Liver (tissue), 9 donors: ENCODE data around the gene PHF19. TPM values are rescaled to one million over a fixed set of nuclear protein-coding genes. Genes with fewer than 3 reads are reported as not detected.

Experiments used
- DNase-seq: peaks from one replicate; pipeline ENCODE4 v3.0.0-alpha.2; 2017; ENCODE audit warnings: low spot score
- H3K27ac ChIP-seq, 2 donors: one replicate each; pipeline ENCODE4 v1.7.0; 2013; ENCODE audit warnings: inconsistent platforms in 2 of 2, low read length in 2 of 2, control low read depth in 1 of 2, low read depth in 1 of 2, mild to moderate bottlenecking in 1 of 2
- H3K27me3 ChIP-seq, 4 donors: one replicate each; pipeline versions ENCODE4 v1.6.1 to v1.7.0; 2013; ENCODE audit warnings: low read length in 3 of 4, inconsistent platforms in 1 of 4, mild to moderate bottlenecking in 1 of 4, moderate library complexity in 1 of 4; ENCODE audit not compliant: control insufficient read depth in 4 of 4, insufficient read depth in 4 of 4
- H3K36me3 ChIP-seq, 4 donors: one replicate each; pipeline versions ENCODE4 v1.6.1 to v1.7.0; 2013; ENCODE audit warnings: low read length in 3 of 4, mild to moderate bottlenecking in 3 of 4, low read depth in 1 of 4, moderate library complexity in 1 of 4; ENCODE audit not compliant: control insufficient read depth in 4 of 4, insufficient read depth in 3 of 4
- H3K4me1 ChIP-seq, 4 donors: one replicate each; pipeline versions ENCODE4 v1.6.1 to v1.7.0; 2013; ENCODE audit warnings: low read length in 3 of 4, mild to moderate bottlenecking in 3 of 4, moderate library complexity in 1 of 4; ENCODE audit not compliant: control insufficient read depth in 4 of 4, insufficient read depth in 4 of 4
- H3K4me3 ChIP-seq, 3 donors: one replicate each; pipeline versions ENCODE4 v1.6.1 to v1.7.0; 2013; ENCODE audit warnings: low read length in 3 of 3, control low read depth in 1 of 3, low read depth in 1 of 3, mild to moderate bottlenecking in 1 of 3
- H3K9ac ChIP-seq, 2 donors: one replicate each; pipeline ENCODE4 v1.7.0; 2013; ENCODE audit warnings: low read length in 2 of 2, mild to moderate bottlenecking in 2 of 2, moderate library complexity in 2 of 2, control low read depth in 1 of 2, low read depth in 1 of 2
- H3K9me3 ChIP-seq, 4 donors: one replicate each; pipeline versions ENCODE4 v1.6.1 to v1.7.0; 2013; ENCODE audit warnings: low read length in 3 of 4; ENCODE audit not compliant: control insufficient read depth in 4 of 4
- ATF3 ChIP-seq: IDR thresholded peaks from 2 replicates; pipeline ENCODE4 v1.6.1; 2016; ENCODE audit warnings: antibody characterized with exemption
- CTCF ChIP-seq: fragments of 150-350 bp; IDR thresholded peaks from 2 replicates; pipeline ENCODE4 v1.5.1; 2017; ENCODE audit warnings: improper control_type of control experiment, low read depth, low read length; ENCODE audit not compliant: missing input control
- EGR1 ChIP-seq, 2 donors: IDR thresholded peaks; 2 replicates each; pipeline ENCODE4 v1.6.1; 2016 to 2018; ENCODE audit warnings: antibody characterized with exemption in 2 of 2, low read depth in 2 of 2
- FOXA1 ChIP-seq: IDR thresholded peaks from 2 replicates; pipeline ENCODE4 v1.6.1; 2016; ENCODE audit warnings: antibody characterized with exemption
- FOXA2 ChIP-seq: IDR thresholded peaks from 2 replicates; pipeline ENCODE4 v1.6.1; 2016; ENCODE audit warnings: antibody characterized with exemption
- GABPA ChIP-seq, 2 donors: IDR thresholded peaks in 1 of 2; conservative IDR thresholded peaks in 1 of 2; 2 replicates each; pipeline ENCODE4 v1.6.1; 2016; ENCODE audit warnings: antibody characterized with exemption in 2 of 2, mild to moderate bottlenecking in 1 of 2, moderate library complexity in 1 of 2
- HNF4A ChIP-seq, 2 donors: conservative IDR thresholded peaks; 2 replicates each; pipeline ENCODE4 v1.6.1; 2016; ENCODE audit warnings: antibody characterized with exemption in 2 of 2, mild to moderate bottlenecking in 2 of 2
- HNF4G ChIP-seq: IDR thresholded peaks from 2 replicates; pipeline ENCODE4 v1.6.1; 2016; ENCODE audit warnings: antibody characterized with exemption
- JUND ChIP-seq, 2 donors: IDR thresholded peaks; 2 replicates each; pipeline ENCODE4 v1.6.1; 2016; ENCODE audit warnings: antibody characterized with exemption in 2 of 2
- NR2F2 ChIP-seq: IDR thresholded peaks from 2 replicates; pipeline ENCODE4 v1.6.1; 2016; ENCODE audit warnings: antibody characterized with exemption
- RAD21 ChIP-seq, 2 donors: IDR thresholded peaks; 2 replicates each; pipeline ENCODE4 v1.6.1; 2016; ENCODE audit warnings: antibody characterized with exemption in 2 of 2, mild to moderate bottlenecking in 2 of 2
- REST ChIP-seq: IDR thresholded peaks from 2 replicates; pipeline ENCODE4 v1.6.1; 2016; ENCODE audit warnings: antibody characterized with exemption, mild to moderate bottlenecking
- RXRA ChIP-seq, 2 donors: IDR thresholded peaks; 2 replicates each; pipeline ENCODE4 v1.6.1; 2017 to 2018; ENCODE audit warnings: antibody characterized with exemption in 2 of 2, mild to moderate bottlenecking in 1 of 2
- SP1 ChIP-seq: IDR thresholded peaks from 2 replicates; pipeline ENCODE4 v1.6.1; 2018; ENCODE audit warnings: antibody characterized with exemption, mild to moderate bottlenecking
- TAF1 ChIP-seq: conservative IDR thresholded peaks from 2 replicates; pipeline ENCODE4 v1.6.1; 2016; ENCODE audit warnings: antibody characterized with exemption, mild to moderate bottlenecking
- YY1 ChIP-seq: IDR thresholded peaks from 2 replicates; pipeline ENCODE4 v1.6.1; 2016; ENCODE audit warnings: antibody characterized with exemption, mild to moderate bottlenecking
- ZBTB33 ChIP-seq: IDR thresholded peaks from 2 replicates; pipeline ENCODE4 v1.6.1; 2016; ENCODE audit warnings: antibody characterized with exemption
- WGBS: extraction: QIAGEN DNeasy Blood & Tissue Kit; methylation state at CpG from one replicate; pipeline ENCODE4 v1.1.7; 2013; 5-methylcytosine and 5-hydroxymethylcytosine counted together
- polyA plus RNA-seq, 2 donors: library from polyadenylated mRNA; stranded (reverse) in 1 of 2; unstranded in 1 of 2; fragments of 200-250 nt in 1 of 2; fragments of >200 nt in 1 of 2; fragmentation: Nextera tagmentation in 1 of 2; extraction: Ambion mirVana in 1 of 2; gene quantifications; one replicate each; pipeline versions ENCODE4 v1.2.1 to v1.2.3, GENCODE V29; 2013 to 2015
- total RNA-seq, 2 donors: library from RNA; depleted of rRNA; stranded (reverse); fragments of >200 nt; gene quantifications; one replicate each; pipeline ENCODE4 v1.2.3, GENCODE V29; 2014
- donor health status: healthy.
- donor health status: healthy.
- donor health status: healthy.
- donor health status: healthy.
- donor health status: healthy.

Gene PHF19
- total and polyA plus RNA-seq, 4 donors = 1.9 to 16.0 (median 3.5) TPM

- H3K9ac ChIP-seq = no peak overlapping the region
- TF ChIP-seq ATF3 = no peak
- no peak for TF ChIP-seq ZBTB33
- no peak for TF ChIP-seq FOXA1
- TF ChIP-seq FOXA2 = no peak
- no peak for TF ChIP-seq NR2F2
- no peak for TF ChIP-seq SP1
- no peak for TF ChIP-seq GABPA (IDR thresholded peaks at IDR 0.05 in 1 of 2, conservative IDR thresholded peaks at IDR 0.05 in 1 of 2)
- TF ChIP-seq HNF4A (conservative IDR thresholded peaks at IDR 0.05) = no peak
- no peak for TF ChIP-seq RAD21 (IDR thresholded peaks at IDR 0.05)
- no peak for TF ChIP-seq RXRA (IDR thresholded peaks at IDR 0.05)
- TF ChIP-seq TAF1 = no peak
- no peak for TF ChIP-seq HNF4G
- no peak for TF ChIP-seq YY1
- no peak for TF ChIP-seq JUND (IDR thresholded peaks at IDR 0.05)
- H3K4me1 ChIP-seq = peaks cover 2 to 12% (median 9%) of the 10 kb centered on the region in 4 donors
- H3K4me3 ChIP-seq = no peak overlapping the region
- no peaks in the 10 kb centered on the region for H3K9me3 ChIP-seq
- no peak for DNase-seq
- no peak overlapping the region for H3K27ac ChIP-seq
- 95% methylated on average over 3 of the region's 3 CpGs for WGBS
- H3K27me3 ChIP-seq = no peaks in the 10 kb centered on the region
- H3K36me3 ChIP-seq = peaks cover 0 to 13% (median 8%) of the 10 kb centered on the region in 4 donors
These were observed 39.1 kb downstream of the PHF19 start for GRCh38 chr9:120837921-120838320.

GRCh38 chr9:120833325-120833724, 43.7 kb downstream of the PHF19 start:
- no peak overlapping the region for H3K4me3 ChIP-seq
- DNase-seq = no peak
- no peaks in the 10 kb centered on the region for H3K9me3 ChIP-seq
- no peaks in the 10 kb centered on the region for H3K4me1 ChIP-seq
- TF ChIP-seq TAF1 (no peak), CTCF (no peak), NR2F2 (no peak), REST (no peak), JUND (IDR thresholded peaks at IDR 0.05) (no peak), EGR1 (IDR thresholded peaks at IDR 0.05; ENCODE audit: low read depth in 2 of 2) (no peak), FOXA2 (no peak)
- peaks cover 2 to 52% (median 36%) of the 10 kb centered on the region in 4 donors for H3K36me3 ChIP-seq
- no peaks in the 10 kb centered on the region for H3K27me3 ChIP-seq
- no peak overlapping the region for H3K27ac ChIP-seq
- 96% methylated on average over 7 of the region's 7 CpGs for WGBS
- no peak overlapping the region for H3K9ac ChIP-seq
